SK-N-MC (cell line): ENCODE measurements around the gene HDGF.
"Not testable (repeated sequence)": the region's sequence is repeated elsewhere in the genome, so short reads cannot be mapped to it uniquely, and the experiment has no call there.

ENCODE experiments used
- DNase-seq: peaks from one replicate; pipeline ENCODE4 v3.0.0-alpha.2; 2011; ENCODE audit warnings: low read depth, low spot score
- H3K27ac ChIP-seq: fragments of 200-600 bp; sonication (generic); 2 replicates; pipeline ENCODE4 v1.5.1; 2016; ENCODE audit warnings: mixed run types
- H3K36me3 ChIP-seq: fragments of 200-600 bp; sonication (generic); 2 replicates; pipeline ENCODE4 v1.6.1; 2017; ENCODE audit warnings: antibody characterized with exemption, low read length, mixed read lengths; ENCODE audit not compliant: insufficient read depth
- H3K4me3 ChIP-seq: fragments of 200-600 bp; sonication (generic); 2 replicates; pipeline ENCODE4 v1.5.1; 2016
- H3K9ac ChIP-seq: fragments of 200-600 bp; sonication (generic); 2 replicates; pipeline ENCODE4 v1.8.0; 2017; ENCODE audit warnings: mixed run types, mixed read lengths; ENCODE audit not compliant: insufficient read length
- H3K9me3 ChIP-seq: fragments of 200-600 bp; sonication (generic); 2 replicates; pipeline ENCODE4 v1.6.1; 2017; ENCODE audit warnings: low read depth, mild to moderate bottlenecking, antibody characterized with exemption, low read length, moderate library complexity, mixed read lengths
- EZH2 ChIP-seq: fragments of 200-600 bp; sonication (generic); IDR thresholded peaks from one replicate; pipeline ENCODE4 v1.6.1; 2017; ENCODE audit warnings: antibody characterized with exemption
- FOXP2 ChIP-seq: optimal IDR thresholded peaks from 2 replicates; pipeline ENCODE3; 2011; ENCODE audit warnings: mild to moderate bottlenecking, moderate library complexity; ENCODE audit not compliant: insufficient read depth; ENCODE audit errors: extremely low read length, control extremely low read depth
- POLR2AphosphoS5 ChIP-seq: IDR thresholded peaks from 2 replicates; pipeline ENCODE4 v1.6.1; 2012; ENCODE audit warnings: mild to moderate bottlenecking, low read depth, low read length, borderline replicate concordance

HDGF gene

GRCh38 chr1:156760796-156761104, 9.3 kb upstream of the HDGF start:
- Histone ChIP-seq H3K36me3 (no peaks in the 10 kb centered on the region), H3K9me3 (no peaks in the 10 kb centered on the region), H3K4me3 (no peak overlapping the region), H3K27ac (no peak overlapping the region), H3K9ac (no peak overlapping the region)
- no peak for DNase-seq
- TF ChIP-seq EZH2 (no peak), POLR2AphosphoS5 (no peak), FOXP2 (no peak)

DNA sequence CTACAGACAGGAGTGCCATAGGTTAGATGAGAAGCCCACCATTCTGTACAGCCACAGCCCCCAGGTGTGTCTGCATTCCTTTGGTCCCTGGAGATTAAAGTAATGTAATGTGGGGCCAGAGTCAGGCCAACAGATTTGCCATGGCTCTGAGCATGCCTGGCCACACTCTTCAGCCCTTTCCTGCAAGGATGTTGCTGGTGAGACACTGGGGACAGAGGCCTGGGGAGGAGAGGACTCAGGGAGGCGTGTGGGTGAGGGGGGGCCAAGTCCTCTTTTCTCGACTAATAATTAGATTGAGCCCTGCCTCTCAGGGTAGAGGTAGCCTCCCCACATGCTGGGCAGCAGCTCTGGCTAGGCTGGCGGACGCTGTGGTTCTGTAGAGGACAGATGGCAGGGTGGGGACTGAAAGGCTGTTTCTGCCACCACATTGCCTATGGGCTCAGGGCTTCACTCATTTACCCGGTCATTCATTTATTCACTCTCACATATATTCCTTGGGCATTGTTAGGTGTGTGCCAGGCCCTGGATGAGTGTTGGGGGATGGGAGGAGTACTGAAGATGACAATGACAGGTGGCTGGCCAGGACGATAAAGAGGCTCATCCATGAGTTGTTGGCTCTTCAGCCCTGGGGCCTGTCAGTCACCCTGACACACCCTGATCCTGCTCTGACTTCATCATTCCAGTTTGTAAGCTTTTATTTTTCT, 8.8 kb upstream of the HDGF start:
- Histone ChIP-seq H3K9ac (no peak overlapping the region), H3K36me3 (no peaks in the 10 kb centered on the region), H3K27ac (no peak overlapping the region), H3K9me3 (no peaks in the 10 kb centered on the region), H3K4me3 (no peak overlapping the region)
- DNase-seq, result no peak
- TF ChIP-seq EZH2 (no peak), POLR2AphosphoS5 (no peak), FOXP2 (no peak)

DNA sequence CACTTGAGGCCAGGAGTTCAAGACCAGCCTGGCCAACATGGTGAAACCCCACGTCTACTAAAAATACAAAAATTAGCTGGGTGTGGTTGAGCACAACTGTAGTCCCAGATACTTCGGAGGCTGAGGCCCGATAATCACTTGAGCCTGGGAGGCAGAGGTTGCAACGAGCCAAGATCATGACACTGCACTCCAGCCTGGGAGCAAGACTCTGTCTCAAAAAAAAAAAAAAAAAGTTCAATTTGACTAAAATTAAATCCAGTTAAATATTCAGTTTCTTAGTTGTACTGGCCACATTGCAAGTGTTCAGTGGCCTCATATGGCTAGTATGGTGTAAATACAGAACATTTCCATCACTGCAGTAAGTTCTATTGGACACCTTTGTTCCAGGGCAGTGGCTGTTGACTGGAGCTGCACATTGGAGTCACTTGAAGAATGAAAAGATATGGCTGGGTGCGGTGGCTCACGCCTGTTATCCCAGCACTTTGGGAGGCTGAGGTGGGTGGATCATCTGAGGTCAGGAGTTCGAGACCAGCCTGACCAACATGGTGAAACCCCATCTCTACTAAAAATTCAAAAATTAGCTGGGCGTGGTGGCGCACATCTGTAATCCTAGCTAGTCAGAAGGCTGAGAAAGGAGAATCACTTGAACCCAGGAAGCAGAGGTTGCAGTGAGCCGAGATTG, 6.2 kb upstream of the HDGF start:
- not testable (repeated sequence) for H3K4me3 ChIP-seq, H3K9ac ChIP-seq, H3K27ac ChIP-seq, DNase-seq, H3K9me3 ChIP-seq, H3K36me3 ChIP-seq

- no peak for DNase-seq
- no peaks in the 10 kb centered on the region for H3K9me3 ChIP-seq
- no peaks in the 10 kb centered on the region for H3K36me3 ChIP-seq
- H3K4me3 ChIP-seq, result no peak overlapping the region
- no peak overlapping the region for H3K27ac ChIP-seq
- TF ChIP-seq EZH2, result no peak
- no peak for TF ChIP-seq FOXP2
- TF ChIP-seq POLR2AphosphoS5, result no peak
- H3K9ac ChIP-seq, result no peak overlapping the region
These were observed 4.9 kb upstream of the HDGF start for GRCh38 chr1:156756355-156756754.

DNA sequence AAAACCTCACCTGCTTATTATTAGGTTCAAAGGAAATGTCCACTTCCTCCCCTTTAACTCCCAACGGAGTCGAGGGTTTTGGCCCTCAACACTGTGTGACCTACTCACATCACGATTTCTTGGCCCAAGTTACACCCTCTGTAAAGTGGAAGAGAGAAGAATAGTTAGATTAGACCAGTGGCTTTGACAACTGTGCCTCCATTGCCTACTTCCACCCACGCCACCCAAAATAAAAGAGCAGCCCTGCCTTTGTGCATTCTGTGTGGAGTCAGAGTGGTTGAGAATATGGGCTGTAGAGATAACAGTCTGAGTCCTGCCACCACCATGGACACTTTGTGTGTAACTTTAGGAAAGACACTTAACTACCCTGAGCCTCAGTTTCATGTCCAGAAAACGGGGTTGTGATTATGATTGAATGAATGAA, 4.1 kb upstream of the HDGF start:
- Histone ChIP-seq H3K36me3 (peaks cover 1% of the 10 kb centered on the region; the same call in 1 of the 2 replicates), H3K9ac (no peak overlapping the region), H3K27ac (no peak overlapping the region), H3K9me3 (no peaks in the 10 kb centered on the region), H3K4me3 (no peak overlapping the region)
- TF ChIP-seq FOXP2, result no peak
- no peak for DNase-seq

GRCh38 chr1:156754219-156754618, 2.7 kb upstream of the HDGF start:
- Histone ChIP-seq H3K36me3 (peaks cover 2% of the 10 kb centered on the region; the same call in 1 of the 2 replicates), H3K27ac (no peak overlapping the region), H3K9me3 (no peaks in the 10 kb centered on the region), H3K4me3 (no peak overlapping the region), H3K9ac (no peak overlapping the region)
- TF ChIP-seq POLR2AphosphoS5 (no peak), FOXP2 (no peak), EZH2 (no peak)
- DNase-seq, result no peak

DNA sequence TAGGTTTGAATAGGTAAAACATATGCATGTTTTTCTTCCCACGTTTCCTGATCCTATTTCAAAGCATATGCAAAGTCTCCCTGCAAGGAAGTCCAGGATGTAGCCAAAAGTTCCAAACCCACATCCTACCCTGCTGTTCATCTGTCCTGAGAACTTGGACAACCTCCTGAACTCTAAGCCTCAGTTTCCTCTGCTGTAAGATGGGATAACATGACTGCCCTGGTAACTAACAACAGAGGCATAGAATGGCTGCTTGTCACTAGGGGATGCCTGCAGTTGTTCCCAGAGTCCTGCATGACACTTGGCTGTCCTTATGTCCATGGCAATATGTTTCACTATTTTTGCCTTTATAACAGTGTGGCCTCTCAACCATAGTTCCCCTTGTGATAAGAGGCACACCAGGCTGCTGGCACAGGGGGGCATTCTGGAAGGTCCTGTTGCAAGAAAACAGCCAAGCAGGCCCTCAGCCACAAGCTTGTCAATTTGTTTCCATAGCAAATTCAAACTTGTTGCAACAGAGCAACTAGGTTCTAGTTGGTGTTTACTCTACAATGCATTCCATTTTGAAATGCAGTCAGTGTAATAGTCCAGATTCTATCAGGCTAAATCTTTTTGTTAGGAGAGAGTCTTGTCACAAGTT, 1.5 kb upstream of the HDGF start:
- DNase-seq, result no peak
- Histone ChIP-seq H3K36me3 (peaks cover 2% of the 10 kb centered on the region; the same call in 1 of the 2 replicates), H3K4me3 (peak overlapping the region; percentile 99), H3K27ac (peak overlapping the region; percentile 49; the same call in 1 of the 2 replicates), H3K9ac (peak overlapping the region; percentile 99), H3K9me3 (no peaks in the 10 kb centered on the region)
- no peak for TF ChIP-seq FOXP2
- no peak for TF ChIP-seq EZH2
- no peak for TF ChIP-seq POLR2AphosphoS5

- Histone ChIP-seq H3K27ac (peak overlapping the region; percentile 94), H3K9me3 (no peaks in the 10 kb centered on the region), H3K9ac (peak overlapping the region; percentile 99), H3K4me3 (peak overlapping the region; percentile 99), H3K36me3 (peaks cover 2% of the 10 kb centered on the region; the same call in 1 of the 2 replicates)
- peak; percentile 77 for DNase-seq
- TF ChIP-seq FOXP2 (no peak), POLR2AphosphoS5 (peak; percentile 40; the same call in 1 of the 2 replicates)
These were observed 444 bp upstream of the HDGF start for GRCh38 chr1:156751757-156752481.
